Measurements from ENCODE around the gene GAB1. TPM values are rescaled to one million over a fixed set of nuclear protein-coding genes. Genes with fewer than 3 reads are reported as not detected.

Gene GAB1
- total RNA-seq, 3 donors from 2014 or later (not counting 1 experiment from before 2014, with no cell fraction given), result 11.5 to 25.4 (median 11.9) TPM

DNA sequence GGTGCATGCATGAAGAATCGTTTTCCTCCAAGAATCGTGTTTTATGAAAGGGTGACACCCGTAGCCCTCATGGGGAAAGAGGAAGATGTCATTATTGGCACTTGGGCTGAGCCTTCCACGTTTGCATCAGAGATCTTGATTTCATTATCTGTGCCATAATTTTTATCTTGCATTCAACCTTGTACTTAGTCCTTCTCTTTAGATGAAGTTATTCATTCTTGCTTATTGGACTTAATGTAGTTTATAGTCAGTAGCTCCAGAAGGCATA lies 66.8 kb downstream of the GAB1 start:
- DNase-seq, result no peak
- H3K27me3 Mint-ChIP-seq (ENCODE audit: low read depth in 2 of 2), result no peaks in the 10 kb centered on the region
- H3K4me3 ChIP-seq (ENCODE audit: low read length), result no peak overlapping the region
- TF ChIP-seq, protein P1, sequence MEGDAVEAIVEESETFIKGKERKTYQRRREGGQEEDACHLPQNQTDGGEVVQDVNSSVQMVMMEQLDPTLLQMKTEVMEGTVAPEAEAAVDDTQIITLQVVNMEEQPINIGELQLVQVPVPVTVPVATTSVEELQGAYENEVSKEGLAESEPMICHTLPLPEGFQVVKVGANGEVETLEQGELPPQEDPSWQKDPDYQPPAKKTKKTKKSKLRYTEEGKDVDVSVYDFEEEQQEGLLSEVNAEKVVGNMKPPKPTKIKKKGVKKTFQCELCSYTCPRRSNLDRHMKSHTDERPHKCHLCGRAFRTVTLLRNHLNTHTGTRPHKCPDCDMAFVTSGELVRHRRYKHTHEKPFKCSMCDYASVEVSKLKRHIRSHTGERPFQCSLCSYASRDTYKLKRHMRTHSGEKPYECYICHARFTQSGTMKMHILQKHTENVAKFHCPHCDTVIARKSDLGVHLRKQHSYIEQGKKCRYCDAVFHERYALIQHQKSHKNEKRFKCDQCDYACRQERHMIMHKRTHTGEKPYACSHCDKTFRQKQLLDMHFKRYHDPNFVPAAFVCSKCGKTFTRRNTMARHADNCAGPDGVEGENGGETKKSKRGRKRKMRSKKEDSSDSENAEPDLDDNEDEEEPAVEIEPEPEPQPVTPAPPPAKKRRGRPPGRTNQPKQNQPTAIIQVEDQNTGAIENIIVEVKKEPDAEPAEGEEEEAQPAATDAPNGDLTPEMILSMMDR (IDR thresholded peaks at IDR 0.05), result no peak
- peaks cover 29 to 51% of the 10 kb centered on the region in 2 donors for H3K4me1 Mint-ChIP-seq
- peak overlapping the region; percentile 27 to 79 for H3K27ac Mint-ChIP-seq
- H3K36me3 Mint-ChIP-seq, result no peaks in the 10 kb centered on the region
- no peak overlapping the region for H3K27ac ChIP-seq (ENCODE audit: low read length)
- intact Hi-C loops (cut with micrococcal nuclease), result loop anchor here (10.0 kb wide), 1 partner anchor 49 kb away; no protein-coding TSS in a partner anchor
- 8% methylated on average over 4 of the region's 4 CpGs for WGBS (ENCODE audit: insufficient coverage)
- peak in 1 of 3 donors; percentile 27 for ATAC-seq
- no peaks in the 10 kb centered on the region for H3K9me3 Mint-ChIP-seq
- no peaks in the 10 kb centered on the region for H3K9me3 ChIP-seq (ENCODE audit: control insufficient read depth, insufficient read depth, low read length)
- no peaks in the 10 kb centered on the region for H3K27me3 ChIP-seq (ENCODE audit: control insufficient read depth, insufficient read depth, low read length)
- no peaks in the 10 kb centered on the region for H3K36me3 ChIP-seq (ENCODE audit: control insufficient read depth, insufficient read depth, low read length)
- peak overlapping the region; percentile 63 for H3K4me3 Mint-ChIP-seq
- H3K4me1 ChIP-seq (ENCODE audit: control insufficient read depth, insufficient read depth, low read length), result peaks cover 8% of the 10 kb centered on the region

- peak overlapping the region; percentile 9 to 94 for H3K27ac Mint-ChIP-seq
- Histone ChIP-seq H3K27me3 (ENCODE audit: control insufficient read depth, insufficient read depth, low read length) (no peaks in the 10 kb centered on the region), H3K4me1 (ENCODE audit: control insufficient read depth, insufficient read depth, low read length) (peaks cover 8% of the 10 kb centered on the region), H3K27ac (ENCODE audit: low read length) (no peak overlapping the region), H3K9me3 (ENCODE audit: control insufficient read depth, insufficient read depth, low read length) (no peaks in the 10 kb centered on the region), H3K36me3 (ENCODE audit: control insufficient read depth, insufficient read depth, low read length) (no peaks in the 10 kb centered on the region), H3K4me3 (ENCODE audit: low read length) (no peak overlapping the region)
- H3K27me3 Mint-ChIP-seq (ENCODE audit: low read depth in 2 of 2), result no peaks in the 10 kb centered on the region
- ATAC-seq (no peak), DNase-seq (no peak)
- intact Hi-C loops (cut with micrococcal nuclease), result loop anchor here (10.0 kb wide), 1 partner anchor 50 kb away; no protein-coding TSS in a partner anchor
- H3K36me3 Mint-ChIP-seq, result no peaks in the 10 kb centered on the region
- TF ChIP-seq, protein P1 (IDR thresholded peaks at IDR 0.05), result no peak
- H3K9me3 Mint-ChIP-seq, result no peaks in the 10 kb centered on the region
- H3K4me3 Mint-ChIP-seq, result no peak overlapping the region
- 69% methylated on average over 3 of the region's 3 CpGs for WGBS (ENCODE audit: insufficient coverage)
- peaks cover 24 to 47% of the 10 kb centered on the region in 2 donors for H3K4me1 Mint-ChIP-seq
Measured at GRCh38 chr4:143404555-143404954, 67.9 kb downstream of the GAB1 start.

DNA sequence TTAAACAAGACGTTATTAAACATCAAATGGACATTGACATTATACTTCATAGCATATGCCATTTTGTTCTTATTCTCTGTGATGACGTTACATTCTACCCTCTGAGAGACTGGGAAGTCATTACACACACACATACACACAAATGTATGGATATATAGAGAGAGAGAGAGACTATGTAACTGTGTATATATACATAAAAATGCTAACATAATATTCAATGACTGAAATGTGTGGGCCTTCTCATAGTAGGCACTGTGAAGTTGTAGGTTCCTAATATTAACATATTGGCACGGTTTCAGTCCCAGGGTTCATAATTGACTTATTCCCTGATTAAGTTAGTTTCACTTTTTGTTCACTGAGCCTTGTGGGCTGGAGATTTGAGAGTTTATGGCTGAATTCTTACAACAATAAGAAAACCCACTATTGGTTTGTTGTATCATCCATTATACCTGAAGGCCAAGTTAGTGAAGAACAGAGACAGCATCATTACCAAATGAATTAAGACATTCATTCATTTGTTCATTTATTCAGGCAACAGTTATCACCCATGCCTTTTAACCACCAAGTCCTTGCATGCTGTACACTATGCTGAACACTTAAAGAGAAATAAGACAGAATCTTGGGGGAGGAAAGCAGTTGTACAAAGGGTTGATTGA lies 68.5 kb downstream of the GAB1 start:
- 25% methylated on average over 2 of the region's 3 CpGs for WGBS (ENCODE audit: insufficient coverage)
- H3K36me3 ChIP-seq (ENCODE audit: control insufficient read depth, insufficient read depth, low read length), result no peaks in the 10 kb centered on the region
- peak overlapping the region; percentile 9 to 94 for H3K27ac Mint-ChIP-seq
- H3K27ac ChIP-seq (ENCODE audit: low read length), result no peak overlapping the region
- no peaks in the 10 kb centered on the region for H3K27me3 Mint-ChIP-seq (ENCODE audit: low read depth in 2 of 2)
- H3K9me3 Mint-ChIP-seq, result no peaks in the 10 kb centered on the region
- H3K4me1 Mint-ChIP-seq, result peaks cover 24 to 46% of the 10 kb centered on the region in 2 donors
- no peaks in the 10 kb centered on the region for H3K27me3 ChIP-seq (ENCODE audit: control insufficient read depth, insufficient read depth, low read length)
- no peak overlapping the region for H3K4me3 ChIP-seq (ENCODE audit: low read length)
- peaks cover 8% of the 10 kb centered on the region for H3K4me1 ChIP-seq (ENCODE audit: control insufficient read depth, insufficient read depth, low read length)
- peak overlapping the region; percentile 65 for H3K4me3 Mint-ChIP-seq
- no peaks in the 10 kb centered on the region for H3K9me3 ChIP-seq (ENCODE audit: control insufficient read depth, insufficient read depth, low read length)
- TF ChIP-seq, protein P1 (IDR thresholded peaks at IDR 0.05), result no peak
- intact Hi-C loops (cut with micrococcal nuclease), result loop anchor here (10.0 kb wide), 1 partner anchor 50 kb away; no protein-coding TSS in a partner anchor
- H3K36me3 Mint-ChIP-seq, result no peaks in the 10 kb centered on the region
- peak; percentile 17 to 73 (median 58) for ATAC-seq
- DNase-seq, result no peak

DNA sequence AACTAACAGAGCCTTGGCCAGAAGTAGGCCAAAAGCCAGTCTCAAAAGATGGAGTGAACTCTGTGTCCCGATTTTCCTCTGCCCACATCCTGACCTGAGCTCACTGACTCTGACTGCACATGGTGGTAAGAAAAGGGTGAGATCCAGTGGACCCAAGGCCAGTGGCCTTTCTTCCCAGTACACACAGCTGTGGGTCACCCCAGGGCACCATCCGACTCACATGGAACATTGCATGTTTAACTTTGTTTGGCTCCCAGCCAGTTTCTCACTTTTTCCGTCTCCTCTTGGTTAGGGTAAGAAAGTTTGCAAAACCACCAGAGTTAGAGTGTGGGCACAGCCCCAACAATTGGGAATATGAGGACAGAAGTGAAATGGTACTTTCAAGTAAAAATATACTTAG lies 69.8 kb downstream of the GAB1 start:
- Histone ChIP-seq H3K4me1 (ENCODE audit: control insufficient read depth, insufficient read depth, low read length) (peaks cover 8% of the 10 kb centered on the region), H3K36me3 (ENCODE audit: control insufficient read depth, insufficient read depth, low read length) (no peaks in the 10 kb centered on the region), H3K9me3 (ENCODE audit: control insufficient read depth, insufficient read depth, low read length) (no peaks in the 10 kb centered on the region), H3K4me3 (ENCODE audit: low read length) (no peak overlapping the region), H3K27me3 (ENCODE audit: control insufficient read depth, insufficient read depth, low read length) (no peaks in the 10 kb centered on the region), H3K27ac (ENCODE audit: low read length) (no peak overlapping the region)
- TF ChIP-seq, protein P1 (IDR thresholded peaks at IDR 0.05), result no peak
- ATAC-seq, result no peak
- Mint-ChIP-seq H3K27ac (peak overlapping the region in 1 of 2 donors; percentile 46), H3K9me3 (no peaks in the 10 kb centered on the region), H3K4me1 (peaks cover 24 to 46% of the 10 kb centered on the region in 2 donors), H3K27me3 (ENCODE audit: low read depth in 2 of 2) (no peaks in the 10 kb centered on the region), H3K4me3 (no peak overlapping the region), H3K36me3 (no peaks in the 10 kb centered on the region)
- 64% methylated on average over 3 of the region's 3 CpGs for WGBS (ENCODE audit: insufficient coverage)
- intact Hi-C loops (cut with micrococcal nuclease), result loop anchor here (10.0 kb wide), 1 partner anchor 52 kb away; no protein-coding TSS in a partner anchor
- DNase-seq, result no peak
